T1000 (cell line): Measurements from ENCODE around the gene SCAF11.
"Not testable (repeated sequence)": the region's sequence is repeated elsewhere in the genome, so short reads cannot be mapped to it uniquely, and the experiment has no call there.

Source experiments
- DNase-seq: peaks from one replicate; lab custom pipeline; 2025; ENCODE audit warnings: mixed read lengths; lab: John Stamatoyannopoulos, UW

SCAF11 gene

GRCh38 chr12:45990468-45991283, at the start of gene SCAF11:
TSS of gene SCAF11 (minus strand) at chr12:45990574. CDS start at chr12:45964167, 26,407 bp downstream.
- DNase-seq, result peak; percentile 100

- not testable (repeated sequence) for DNase-seq
Measured at GRCh38 chr12:46037066-46037465, 46.7 kb upstream of the SCAF11 start.

DNA sequence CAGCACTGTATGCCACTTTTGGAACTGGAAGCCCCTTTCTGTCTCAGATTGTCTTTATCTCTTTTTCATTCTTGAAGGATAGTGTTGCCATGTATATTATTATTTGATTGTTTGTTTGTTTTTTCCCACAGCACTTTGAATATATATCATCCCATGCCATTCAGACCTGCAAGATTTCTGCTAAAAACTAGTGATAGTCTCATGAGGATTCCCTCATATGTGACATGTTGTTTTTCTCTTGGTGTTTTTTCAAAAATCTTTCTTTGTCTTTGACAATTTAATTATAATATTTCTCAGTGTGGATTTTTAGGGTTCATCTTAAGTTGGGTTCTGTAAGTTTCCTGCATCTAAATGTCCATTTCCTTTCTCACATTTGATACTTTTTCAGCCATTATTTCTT, 36.8 kb upstream of the SCAF11 start:
- DNase-seq, result no peak

DNA sequence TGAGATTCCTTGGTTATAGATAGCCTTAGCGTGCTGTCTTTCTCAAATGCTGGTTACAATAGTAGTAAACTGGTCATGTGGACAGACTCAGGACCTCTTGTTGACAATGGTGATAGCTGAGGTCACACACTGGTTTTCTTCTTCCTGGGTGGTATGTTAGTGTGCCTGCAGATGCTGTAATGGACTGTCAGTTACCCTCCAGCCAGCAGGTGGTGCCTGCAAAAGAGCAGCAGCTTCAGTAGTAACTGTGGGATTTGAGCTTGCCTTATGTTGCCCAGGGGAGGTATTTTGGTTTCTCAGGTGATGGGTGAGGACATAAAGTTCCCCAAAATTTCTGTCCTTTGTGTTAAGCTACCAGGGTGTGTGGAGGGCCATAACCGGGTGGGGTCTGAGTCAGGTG, 33.7 kb upstream of the SCAF11 start:
- no peak for DNase-seq

GRCh38 chr12:46020768-46021167, 30.4 kb upstream of the SCAF11 start:
- DNase-seq, result no peak

DNA sequence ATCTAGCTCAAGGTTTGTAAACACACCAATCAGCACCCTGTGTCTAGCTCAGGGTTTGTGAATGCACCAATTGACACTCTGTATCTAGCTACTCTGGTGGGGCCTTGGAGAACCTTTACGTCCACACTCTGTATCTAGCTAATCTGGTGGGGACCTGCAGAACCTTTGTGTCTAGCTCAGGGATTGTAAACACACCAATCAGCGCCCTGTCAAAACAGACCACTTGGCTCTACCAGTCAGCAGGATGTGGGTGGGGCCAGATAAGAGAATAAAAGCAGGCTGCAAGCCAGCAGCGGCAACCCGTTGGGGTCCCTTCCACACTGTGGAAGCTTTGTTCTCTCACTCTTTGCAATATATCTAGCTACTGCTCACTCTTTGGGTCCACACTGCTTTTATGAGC, 28.3 kb upstream of the SCAF11 start:
- DNase-seq, result not testable (repeated sequence)

DNA sequence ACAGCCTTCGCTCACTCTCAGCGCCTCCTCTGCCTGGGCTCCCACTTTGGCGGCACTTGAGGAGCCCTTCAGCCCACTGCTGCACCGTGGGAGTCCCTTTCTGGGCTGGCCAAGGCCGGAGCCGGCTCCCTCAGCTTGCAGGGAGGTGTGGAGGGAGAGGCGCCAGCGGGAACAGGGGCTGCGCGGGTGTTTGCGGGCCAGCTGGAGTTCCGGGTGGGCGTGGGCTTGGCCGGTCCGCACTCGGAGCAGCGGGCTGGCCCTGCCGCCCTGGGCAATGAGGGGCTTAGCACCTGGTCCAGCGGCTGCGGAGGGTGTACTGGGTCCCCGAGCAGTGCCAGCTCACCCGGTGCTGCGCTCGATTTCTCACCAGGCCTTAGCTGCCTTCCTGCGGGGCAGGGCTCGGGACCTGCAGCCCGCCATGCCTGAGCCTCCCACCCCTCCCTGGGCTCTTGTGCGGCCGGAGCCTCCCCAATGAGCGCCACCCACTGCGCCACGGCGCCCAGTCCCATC, 27.5 kb upstream of the SCAF11 start:
- DNase-seq, result not testable (repeated sequence)

DNA sequence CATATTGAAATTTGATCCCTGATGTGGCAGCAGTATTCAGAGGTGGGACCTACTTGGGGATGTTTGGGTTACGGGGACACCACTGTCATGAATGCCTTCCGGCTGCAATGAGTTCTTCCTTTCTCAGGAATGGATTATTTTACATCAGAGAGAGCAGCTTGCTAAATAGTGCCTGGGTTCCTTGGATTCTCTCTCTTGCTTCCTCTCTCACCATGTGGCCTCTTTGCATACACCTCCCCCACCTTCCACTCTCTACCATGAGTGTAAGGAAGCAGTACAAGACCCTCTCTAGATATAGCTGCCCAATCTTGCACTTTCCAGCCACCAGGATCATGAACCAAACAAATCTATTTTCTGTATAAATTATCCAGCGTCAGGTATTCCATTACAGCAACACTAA, 15.4 kb upstream of the SCAF11 start:
- DNase-seq, result no peak

DNA sequence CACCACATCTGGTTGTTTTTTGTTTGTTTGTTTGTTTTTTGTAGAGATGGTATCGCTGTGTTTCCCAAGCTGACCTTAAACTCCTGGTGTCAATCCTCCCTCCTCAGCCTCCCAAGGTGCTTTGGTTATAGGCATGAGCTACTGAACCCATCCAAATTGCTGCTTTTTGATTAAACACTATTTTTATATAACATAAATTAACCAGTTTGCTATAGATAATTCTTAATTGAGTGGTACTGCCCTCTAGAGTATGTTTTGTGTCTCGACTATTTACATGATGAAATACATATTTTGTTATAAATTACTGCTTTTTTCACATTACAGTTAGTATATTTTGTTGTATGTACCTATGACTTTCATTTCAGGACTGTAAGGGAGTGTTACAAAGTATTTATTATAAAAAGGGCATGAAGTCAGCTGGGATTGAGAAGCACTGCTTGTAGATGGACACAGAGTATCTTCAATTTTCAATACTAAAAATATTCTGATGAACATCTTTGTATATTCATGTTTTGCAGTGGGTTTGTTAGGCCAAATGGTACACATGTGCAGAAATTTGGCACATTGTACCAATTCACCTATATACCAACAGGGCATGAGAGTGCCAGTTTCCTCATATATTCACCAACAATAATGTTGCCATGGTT, 14.9 kb upstream of the SCAF11 start:
- DNase-seq, result no peak

DNA sequence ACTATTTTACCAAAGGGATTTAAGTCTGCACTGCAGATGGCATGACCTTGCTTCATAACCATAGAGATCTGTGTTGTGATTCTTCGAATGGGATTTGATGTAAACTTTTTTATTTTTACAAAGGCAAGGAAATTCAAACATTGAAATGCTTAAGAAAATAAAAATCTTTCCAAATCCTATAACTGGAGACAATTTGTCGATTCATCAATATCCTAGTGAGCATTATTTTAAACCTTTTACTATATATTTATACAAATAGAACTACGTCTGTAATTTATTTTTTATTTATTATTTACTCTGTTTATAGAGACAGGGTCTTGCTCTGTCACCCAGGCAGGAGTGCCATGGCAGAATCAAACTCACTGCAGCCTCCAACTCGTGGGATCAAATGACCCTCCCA, 14.3 kb upstream of the SCAF11 start:
- no peak for DNase-seq

DNA sequence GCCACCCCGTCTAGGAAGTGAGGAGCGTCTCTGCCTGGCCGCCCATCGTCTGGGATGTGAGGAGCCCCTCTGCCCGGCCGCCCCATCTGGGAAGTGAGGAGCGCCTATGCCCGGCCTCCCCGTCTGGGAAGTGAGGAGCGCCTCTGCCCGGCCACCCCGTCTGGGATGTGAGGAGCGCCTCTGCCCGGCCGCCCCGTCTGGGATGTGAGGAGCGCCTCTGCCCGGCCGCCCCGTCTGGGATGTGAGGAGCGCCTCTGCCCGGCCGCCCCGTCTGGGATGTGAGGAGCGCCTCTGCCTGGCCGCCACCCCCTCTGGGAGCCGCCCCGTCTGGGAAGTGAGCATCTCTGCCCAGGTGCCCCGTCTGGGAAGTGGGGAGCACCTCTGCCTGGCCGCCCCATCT, 9.7 kb upstream of the SCAF11 start:
- not testable (repeated sequence) for DNase-seq

DNA sequence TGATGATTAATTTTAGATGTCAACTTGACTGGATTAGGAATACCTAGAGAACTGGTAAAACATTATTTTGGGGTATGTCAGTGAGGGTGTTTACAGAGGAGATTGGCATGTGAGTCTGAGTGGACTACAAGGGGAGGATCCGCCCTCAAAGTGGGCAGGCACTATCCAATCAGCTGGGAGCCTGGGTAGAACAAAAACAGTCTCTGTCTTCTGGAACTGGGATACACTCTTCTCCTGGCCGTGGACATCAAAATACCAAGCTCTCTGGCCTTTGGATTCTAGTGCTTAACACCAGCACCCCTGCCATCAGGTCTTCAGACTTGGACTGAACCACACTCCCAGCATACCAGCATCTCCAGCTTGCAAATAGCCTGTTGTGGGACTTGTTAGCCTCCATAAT, 4.4 kb upstream of the SCAF11 start:
- no peak for DNase-seq

DNA sequence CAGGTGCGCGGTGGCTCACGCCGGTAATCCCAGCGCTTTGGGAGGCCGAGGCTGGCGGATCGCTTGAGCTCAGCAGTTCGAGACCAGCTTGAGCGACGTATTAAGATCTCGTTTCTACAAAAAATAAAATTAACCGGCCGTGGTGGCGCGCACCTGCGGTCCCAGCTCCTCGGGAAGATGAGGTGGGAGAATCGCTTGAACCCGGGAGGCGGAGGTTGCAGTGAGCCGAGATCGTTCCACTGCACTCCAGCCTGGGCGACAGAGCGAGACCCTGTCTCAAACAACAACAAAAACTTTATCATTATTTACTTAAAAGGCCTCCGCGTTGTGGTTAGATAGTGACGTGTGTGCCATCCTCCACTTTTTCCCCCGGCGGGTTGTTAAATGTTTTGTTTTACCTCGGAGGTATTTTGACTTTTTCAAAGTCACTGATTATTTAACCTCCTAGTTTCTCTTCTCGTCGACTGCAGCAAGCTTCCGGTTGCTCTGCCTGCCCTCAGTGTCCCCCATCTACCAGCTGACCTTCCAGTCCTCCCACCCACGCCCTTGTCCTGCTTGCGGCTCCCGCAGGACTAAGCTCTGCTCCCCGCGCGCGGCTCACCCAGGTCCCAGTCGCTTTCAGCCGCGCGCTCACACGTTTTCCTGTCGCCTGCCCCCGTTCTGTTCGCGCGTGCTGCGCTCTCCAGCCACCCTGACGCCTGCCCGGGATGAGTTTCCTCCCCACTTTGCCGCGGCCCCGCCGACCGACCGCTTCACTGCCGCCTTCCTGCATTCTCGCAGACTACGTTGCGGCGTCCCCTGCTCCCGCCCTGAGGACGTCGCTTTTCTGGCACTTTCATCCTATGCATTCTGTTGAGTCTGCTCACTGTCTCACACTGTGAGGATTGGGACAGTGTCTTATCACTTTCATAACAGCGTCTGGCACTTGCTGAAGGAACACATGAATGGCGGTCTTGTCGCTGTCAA, 1.2 kb upstream of the SCAF11 start:
- peak; percentile 46 for DNase-seq

GRCh38 chr12:45989721-45990467, 480 bp downstream of the SCAF11 start:
- peak; percentile 82 for DNase-seq

- DNase-seq, result no peak
Measured at GRCh38 chr12:45989287-45989686, 1.1 kb downstream of the SCAF11 start.

GRCh38 chr12:45988264-45988663, 2.1 kb downstream of the SCAF11 start:
- DNase-seq, result no peak

DNA sequence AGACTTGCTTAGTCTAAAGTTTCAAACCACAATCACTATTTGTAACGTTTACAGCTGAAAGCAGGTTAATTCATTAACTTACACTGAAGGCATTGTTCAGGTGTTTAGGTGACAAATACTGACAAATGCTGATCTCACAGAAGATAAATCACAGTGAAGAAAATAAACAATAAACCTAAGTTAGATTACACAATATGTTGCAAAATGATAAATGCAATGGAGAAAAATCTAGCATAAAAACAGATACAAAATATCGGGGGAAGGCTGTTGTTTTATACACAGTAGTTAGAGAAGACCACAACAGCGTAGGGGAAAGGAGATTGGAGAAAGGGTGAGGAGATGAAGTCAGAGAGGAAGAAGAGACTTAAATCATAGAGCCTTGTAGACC, 3.0 kb downstream of the SCAF11 start:
- no peak for DNase-seq

- no peak for DNase-seq
Measured at GRCh38 chr12:45986641-45987339, 3.6 kb downstream of the SCAF11 start.

- no peak for DNase-seq
Measured at GRCh38 chr12:45981075-45981837, 9.1 kb downstream of the SCAF11 start.

GRCh38 chr12:45980540-45980939, 9.8 kb downstream of the SCAF11 start:
- DNase-seq, result no peak
